GM12872 (cell line): ENCODE measurements around the gene SP100.

Experiments used
- TF ChIP-seq, protein P1 (sequence below): IDR thresholded peaks from 3 replicates; pipeline ENCODE4 v1.5.1; 2011; ENCODE audit warnings: low read depth, mild to moderate bottlenecking, low read length, moderate library complexity; ENCODE audit not compliant: insufficient read depth

The SP100 gene

DNA sequence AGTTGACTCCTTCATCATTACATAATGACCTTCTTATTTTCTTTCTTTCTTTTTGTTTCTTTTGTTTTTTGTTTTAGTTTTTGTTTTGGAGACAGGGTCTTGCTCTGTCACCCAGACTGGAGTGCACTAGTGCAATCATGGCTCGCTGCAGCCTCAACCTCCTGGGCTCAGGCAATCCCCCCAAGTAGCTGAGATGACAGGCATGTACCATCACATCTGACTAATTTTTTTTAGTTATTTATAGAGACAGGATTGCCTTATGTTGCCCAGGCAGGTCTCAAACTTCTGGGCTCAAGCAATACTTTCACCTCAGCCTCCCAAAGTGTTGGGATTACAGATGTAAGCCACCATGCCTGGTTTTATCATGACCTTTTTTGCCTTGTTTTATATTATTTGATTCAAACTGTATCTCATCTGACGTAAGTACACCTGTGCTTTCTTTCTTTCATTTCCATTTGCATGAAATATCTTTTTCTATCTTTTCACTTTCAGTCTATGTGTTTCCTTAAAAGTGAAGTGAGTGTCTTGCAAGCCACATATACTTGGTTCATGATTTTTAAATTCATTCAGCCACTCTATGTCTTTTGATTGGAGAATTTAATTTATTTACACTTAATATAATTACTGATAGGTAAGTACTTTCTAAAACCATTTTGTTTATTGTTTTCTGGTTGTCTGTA lies 39.1 kb downstream of the SP100 start:
- TF ChIP-seq, protein P1, sequence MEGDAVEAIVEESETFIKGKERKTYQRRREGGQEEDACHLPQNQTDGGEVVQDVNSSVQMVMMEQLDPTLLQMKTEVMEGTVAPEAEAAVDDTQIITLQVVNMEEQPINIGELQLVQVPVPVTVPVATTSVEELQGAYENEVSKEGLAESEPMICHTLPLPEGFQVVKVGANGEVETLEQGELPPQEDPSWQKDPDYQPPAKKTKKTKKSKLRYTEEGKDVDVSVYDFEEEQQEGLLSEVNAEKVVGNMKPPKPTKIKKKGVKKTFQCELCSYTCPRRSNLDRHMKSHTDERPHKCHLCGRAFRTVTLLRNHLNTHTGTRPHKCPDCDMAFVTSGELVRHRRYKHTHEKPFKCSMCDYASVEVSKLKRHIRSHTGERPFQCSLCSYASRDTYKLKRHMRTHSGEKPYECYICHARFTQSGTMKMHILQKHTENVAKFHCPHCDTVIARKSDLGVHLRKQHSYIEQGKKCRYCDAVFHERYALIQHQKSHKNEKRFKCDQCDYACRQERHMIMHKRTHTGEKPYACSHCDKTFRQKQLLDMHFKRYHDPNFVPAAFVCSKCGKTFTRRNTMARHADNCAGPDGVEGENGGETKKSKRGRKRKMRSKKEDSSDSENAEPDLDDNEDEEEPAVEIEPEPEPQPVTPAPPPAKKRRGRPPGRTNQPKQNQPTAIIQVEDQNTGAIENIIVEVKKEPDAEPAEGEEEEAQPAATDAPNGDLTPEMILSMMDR = no peak

- TF ChIP-seq, protein P1 = no peak
These were observed 41.2 kb downstream of the SP100 start for GRCh38 chr2:230457073-230457768.

DNA sequence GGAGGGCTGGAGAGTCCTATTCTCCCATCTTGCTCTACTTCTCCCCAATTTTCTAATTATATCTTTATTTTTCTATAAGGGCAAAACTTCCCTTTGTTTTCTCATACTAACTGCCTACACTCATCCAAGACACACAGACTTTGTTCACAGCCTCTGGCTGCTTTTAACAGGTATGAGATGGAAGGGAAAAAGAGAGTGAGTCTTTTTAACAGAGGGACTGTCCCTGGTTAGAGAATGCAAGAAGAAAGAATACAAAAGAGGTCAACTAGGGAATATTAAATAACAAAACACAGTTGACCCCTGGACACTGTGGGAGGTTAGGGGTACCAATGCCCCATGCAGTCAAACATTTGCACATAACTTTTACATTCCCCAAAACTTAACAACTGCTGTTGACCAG lies 41.8 kb downstream of the SP100 start:
- TF ChIP-seq, protein P1 = no peak

GRCh38 chr2:230459216-230459615 lies 43.2 kb downstream of the SP100 start:
- TF ChIP-seq, protein P1 = no peak

DNA sequence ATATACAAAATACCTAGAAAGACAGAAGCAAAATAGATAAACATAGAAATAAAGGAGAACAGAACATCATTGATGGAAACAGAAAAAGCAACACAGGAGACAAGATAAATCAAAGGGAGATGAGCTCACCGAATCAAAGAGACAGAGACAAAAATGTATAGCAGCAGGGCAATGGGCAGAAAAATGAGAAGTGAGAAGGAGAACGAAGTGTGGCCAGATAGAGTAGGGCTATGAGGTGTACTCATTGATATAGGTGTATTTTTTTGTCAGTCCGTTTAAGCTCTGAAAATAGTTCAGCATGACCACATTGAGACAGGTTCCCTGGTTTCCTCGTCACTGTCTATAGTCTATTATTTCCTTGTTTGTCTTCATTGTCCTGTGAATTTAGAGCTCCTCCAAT lies 55.1 kb downstream of the SP100 start:
- TF ChIP-seq, protein P1 = no peak

DNA sequence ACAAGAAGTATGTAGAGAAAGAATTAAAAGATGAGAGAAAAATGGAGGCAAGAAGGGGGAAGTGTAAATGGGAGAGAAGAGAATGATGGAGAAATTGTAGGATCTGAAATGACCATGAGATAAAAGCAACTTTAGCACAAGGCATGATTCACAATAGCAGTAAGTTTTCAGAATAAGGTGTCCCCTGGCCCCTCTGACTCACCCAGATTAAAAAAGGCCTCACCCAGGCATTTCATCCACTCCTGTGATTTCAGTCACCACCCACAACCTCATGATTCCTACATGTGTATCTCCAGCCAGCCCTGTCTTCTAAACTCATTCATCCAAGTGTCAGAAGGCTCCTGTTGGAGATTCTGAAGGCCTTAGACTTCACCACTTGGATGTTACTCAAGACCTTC lies 56.6 kb downstream of the SP100 start:
- TF ChIP-seq, protein P1 = no peak

DNA sequence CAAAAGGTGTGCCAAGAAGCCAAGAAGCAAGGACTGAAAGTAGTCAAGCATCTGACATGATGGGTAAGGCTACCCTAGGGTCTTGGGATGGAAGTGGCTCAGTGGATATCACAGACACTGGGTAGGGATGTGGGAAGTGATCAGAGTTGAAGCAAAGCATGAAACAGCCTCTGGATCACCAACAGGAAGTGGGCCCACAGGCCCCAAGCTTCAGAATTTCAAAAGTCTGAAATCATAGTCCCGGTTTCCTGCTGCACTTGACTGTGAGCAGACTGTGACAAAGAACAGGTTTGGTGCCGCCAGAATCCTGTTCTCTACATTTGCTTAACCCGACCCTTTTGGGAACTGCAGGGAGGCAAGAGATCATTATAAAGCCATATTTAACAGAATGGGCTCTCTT lies 57.4 kb downstream of the SP100 start:
- TF ChIP-seq, protein P1 = no peak
